Measurements from ENCODE around the gene PTPRN2. TPM values are rescaled to one million over a fixed set of nuclear protein-coding genes. Genes with fewer than 3 reads are reported as not detected.

The PTPRN2 gene
- total RNA-seq, 4 donors from 2014 or later, result 2.0 to 9.5 (median 2.6) TPM

DNA sequence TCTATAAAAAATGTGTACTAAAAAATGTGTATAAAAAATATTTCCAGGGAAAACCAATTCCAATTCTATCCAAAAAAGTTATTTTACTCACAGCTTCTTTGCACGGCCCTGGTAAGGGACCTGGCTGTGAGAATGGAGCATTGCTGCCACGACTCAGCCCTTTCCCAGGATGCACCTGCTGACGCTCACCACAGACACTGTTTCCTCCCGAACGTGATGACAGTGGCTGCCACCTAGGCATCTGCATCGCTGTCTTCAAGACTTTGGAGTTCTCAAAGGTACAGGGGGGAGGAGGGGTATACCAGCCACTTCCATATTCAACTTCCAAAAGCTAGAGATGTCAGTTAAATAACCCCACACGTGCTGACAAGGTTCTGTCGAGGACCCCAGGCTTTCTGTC lies 23.9 kb upstream of the PTPRN2 start:
- ATAC-seq (ENCODE audit: low FRiP score) (no peak), DNase-seq (ENCODE audit: low spot score) (no peak)
- TF ChIP-seq, protein P1, sequence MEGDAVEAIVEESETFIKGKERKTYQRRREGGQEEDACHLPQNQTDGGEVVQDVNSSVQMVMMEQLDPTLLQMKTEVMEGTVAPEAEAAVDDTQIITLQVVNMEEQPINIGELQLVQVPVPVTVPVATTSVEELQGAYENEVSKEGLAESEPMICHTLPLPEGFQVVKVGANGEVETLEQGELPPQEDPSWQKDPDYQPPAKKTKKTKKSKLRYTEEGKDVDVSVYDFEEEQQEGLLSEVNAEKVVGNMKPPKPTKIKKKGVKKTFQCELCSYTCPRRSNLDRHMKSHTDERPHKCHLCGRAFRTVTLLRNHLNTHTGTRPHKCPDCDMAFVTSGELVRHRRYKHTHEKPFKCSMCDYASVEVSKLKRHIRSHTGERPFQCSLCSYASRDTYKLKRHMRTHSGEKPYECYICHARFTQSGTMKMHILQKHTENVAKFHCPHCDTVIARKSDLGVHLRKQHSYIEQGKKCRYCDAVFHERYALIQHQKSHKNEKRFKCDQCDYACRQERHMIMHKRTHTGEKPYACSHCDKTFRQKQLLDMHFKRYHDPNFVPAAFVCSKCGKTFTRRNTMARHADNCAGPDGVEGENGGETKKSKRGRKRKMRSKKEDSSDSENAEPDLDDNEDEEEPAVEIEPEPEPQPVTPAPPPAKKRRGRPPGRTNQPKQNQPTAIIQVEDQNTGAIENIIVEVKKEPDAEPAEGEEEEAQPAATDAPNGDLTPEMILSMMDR (IDR thresholded peaks at IDR 0.05), result no peak

DNA sequence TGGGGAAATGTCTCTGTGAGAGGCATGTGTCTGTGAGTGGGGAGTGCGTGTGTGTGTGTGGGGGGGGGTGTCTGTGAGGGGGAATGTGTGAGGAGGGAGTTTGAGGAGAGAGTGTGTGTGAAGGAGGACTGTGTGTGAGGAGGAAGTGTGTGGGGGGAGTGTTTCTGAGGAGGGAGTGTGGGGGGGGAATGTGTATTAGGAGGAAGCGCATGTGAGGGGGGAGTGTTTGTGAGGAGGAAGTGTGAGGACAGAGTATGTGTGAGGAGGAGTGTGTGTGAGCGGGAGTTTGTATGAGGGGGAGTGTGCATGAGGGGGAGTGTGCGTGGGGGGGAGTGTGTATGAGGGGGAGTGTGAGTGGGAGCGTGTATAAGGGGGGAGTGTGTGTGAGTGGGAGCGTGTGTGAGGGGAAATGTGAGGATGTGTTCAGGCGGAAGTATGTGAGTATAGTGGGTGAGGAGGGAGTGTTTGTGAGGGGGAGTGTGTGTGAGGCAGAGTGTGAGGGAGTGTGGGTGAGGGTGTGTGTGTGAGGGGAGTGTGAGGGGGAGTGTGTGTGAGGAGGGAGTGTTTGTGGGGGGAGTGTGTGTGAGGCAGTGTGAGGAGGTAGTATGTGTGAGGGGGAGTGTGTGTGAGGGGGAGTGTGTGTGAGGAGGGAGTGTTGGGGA lies 21.8 kb upstream of the PTPRN2 start:
- ATAC-seq (ENCODE audit: low FRiP score) (no peak), DNase-seq (ENCODE audit: low spot score) (no peak)

DNA sequence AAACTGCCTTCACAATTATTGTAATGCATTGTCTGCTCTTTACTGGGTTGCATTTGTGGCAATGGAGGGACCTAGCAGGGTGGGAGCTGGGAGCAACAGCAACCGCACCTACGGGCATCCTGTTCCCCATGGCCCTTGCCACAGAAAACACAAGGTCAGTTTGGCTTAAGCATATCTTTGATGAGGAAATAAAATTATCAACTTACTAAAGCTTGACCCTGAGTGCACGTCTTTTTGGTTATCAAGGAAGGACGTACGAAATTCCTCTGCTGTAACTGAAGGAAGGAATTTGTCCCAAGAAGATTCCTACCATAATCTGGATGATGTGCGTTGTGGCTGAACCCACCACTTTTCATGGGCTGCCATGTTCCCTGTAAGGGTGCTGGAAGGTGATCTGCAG lies 19.9 kb upstream of the PTPRN2 start:
- no peak for DNase-seq (ENCODE audit: low spot score)
- TF ChIP-seq, protein P1 (IDR thresholded peaks at IDR 0.05), result no peak
- no peak for ATAC-seq (ENCODE audit: low FRiP score)

More for the DNA sequence above, 21.8 kb upstream of the PTPRN2 start:
- TF ChIP-seq, protein P1 (IDR thresholded peaks at IDR 0.05), result no peak

DNA sequence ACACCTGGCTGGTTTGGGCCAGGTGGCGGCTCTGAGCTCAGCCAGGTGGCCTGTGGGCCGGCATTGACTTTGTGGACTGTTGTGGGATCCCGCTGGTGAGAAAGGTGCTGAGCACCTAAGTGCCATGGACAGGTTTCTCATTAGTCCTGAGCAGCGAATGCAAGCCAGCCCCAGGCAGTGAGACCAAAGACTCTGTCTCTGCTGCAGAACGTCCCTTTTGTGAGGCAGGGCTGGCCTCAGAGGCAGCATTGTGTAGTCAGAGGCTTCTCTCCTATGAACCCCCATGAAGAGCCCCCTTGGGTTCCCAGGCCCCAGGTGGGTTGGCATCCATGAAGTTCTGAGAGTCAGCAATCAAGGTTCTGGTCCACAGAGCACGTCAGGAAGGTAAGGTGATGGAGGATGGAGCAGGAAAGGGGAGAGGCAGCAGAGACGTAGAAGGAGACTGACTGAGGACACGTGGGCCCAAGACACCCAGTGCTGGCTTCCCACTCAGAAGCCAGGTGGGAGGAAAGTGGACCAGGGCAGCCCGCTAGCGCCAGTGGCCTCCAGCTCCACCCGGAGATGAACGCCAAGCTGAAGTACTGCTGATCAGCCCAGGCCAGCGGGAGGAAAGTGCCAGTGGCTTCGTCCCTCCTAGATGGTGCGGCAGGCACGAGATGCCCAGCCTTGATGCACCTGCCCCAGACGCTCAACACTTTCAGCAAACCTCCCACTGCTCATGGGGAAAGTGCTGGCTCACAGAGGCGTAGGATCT lies 19.2 kb upstream of the PTPRN2 start:
- TF ChIP-seq, protein P1 (IDR thresholded peaks at IDR 0.05), result no peak
- DNase-seq (ENCODE audit: low spot score), result no peak

DNA sequence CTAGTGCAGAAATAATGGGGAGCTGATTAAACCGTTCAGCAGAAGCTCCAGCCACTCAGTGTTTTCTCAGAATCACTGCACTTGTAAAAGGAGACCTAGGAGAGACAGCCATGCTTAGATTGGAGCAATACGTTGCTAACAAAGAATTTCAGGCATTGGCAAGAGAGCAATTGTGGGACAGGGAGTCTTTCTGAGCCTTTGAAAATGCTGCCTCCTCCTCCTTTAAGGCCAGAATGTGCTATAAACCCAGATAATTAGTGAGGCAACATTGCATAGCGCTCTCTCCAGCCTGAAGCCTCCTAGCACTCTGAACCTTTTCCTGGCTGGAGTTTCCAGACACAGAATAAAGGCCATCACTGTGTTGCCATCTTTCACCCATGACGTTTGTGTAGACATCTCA lies 18.5 kb upstream of the PTPRN2 start:
- DNase-seq (ENCODE audit: low spot score) (no peak), ATAC-seq (ENCODE audit: low FRiP score) (no peak)
- TF ChIP-seq, protein P1 (IDR thresholded peaks at IDR 0.05), result no peak

More for the DNA sequence above, 19.2 kb upstream of the PTPRN2 start:
- ATAC-seq (ENCODE audit: low FRiP score), result no peak

DNA sequence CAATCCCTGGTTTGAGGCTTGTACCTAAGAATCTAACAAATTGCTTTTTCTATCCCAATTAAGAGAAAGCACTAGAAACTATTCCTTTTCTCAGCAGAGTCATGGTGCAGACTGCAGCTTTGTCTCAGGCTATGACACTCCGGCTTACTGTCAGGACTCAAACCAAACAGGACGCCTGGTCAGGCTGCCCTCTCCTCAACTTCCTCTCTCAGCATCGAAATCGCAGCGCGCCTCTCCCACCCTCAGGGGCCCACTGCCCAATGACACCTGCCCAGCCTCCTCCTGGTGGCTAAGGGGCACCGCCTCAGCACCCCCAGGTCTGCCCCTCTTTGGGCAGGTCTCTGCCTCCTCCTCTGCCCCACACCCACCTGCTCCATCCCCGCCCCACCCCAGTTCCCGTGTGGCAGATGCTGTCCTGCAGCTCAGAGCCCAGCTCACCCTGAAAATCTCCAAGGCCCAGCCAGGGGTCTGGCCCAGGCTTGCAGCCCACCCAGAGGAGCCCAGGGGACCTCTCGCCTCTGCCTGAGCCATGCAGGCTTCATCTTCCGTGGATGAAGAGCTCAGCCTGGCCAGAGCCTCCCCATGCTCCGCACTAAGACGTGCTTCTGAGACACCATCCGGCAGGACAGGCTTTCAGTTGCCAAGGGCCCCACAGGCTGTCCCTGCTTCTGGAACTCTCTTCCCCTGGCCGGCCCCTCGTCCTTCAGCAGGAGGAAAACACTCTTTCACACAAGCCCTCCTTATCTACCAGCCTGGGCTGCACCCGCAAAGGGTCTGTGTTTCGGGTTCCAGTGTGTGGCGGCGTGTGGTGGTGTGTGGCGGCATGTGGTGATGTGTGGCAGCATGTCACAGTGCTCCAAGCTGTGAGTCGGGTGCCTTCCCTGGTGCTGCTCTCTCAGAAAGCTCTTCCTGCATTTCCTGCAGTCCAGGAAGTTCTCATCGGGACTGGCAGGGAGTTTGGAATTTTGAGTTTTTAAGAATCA lies 16.4 kb upstream of the PTPRN2 start:
- no peak for DNase-seq (ENCODE audit: low spot score)
- no peak for ATAC-seq (ENCODE audit: low FRiP score)
- TF ChIP-seq, protein P1 (IDR thresholded peaks at IDR 0.05), result no peak

Data from omental fat pad (tissue), 4 donors.